GM23248 (cell line): ENCODE results near the gene RUSC2. TPM values are rescaled to one million over a fixed set of nuclear protein-coding genes. Genes with fewer than 3 reads are reported as not detected.

Source experiments
- DNase-seq: peaks from one replicate; pipeline ENCODE4 v3.0.0-alpha.2; 2015
- H2AFZ ChIP-seq: fragments of 200-600 bp; sonication (generic); 2 replicates; pipeline ENCODE4 v1.6.1; 2016; ENCODE audit warnings: antibody characterized with exemption
- H3F3A ChIP-seq: fragments of 200-600 bp; sonication (generic); 2 replicates; pipeline ENCODE4 v1.6.1; 2016; ENCODE audit warnings: mild to moderate bottlenecking, antibody characterized with exemption, mixed run types; ENCODE audit not compliant: insufficient read depth
- H3K27ac ChIP-seq: fragments of 200-600 bp; sonication (generic); 2 replicates; pipeline ENCODE4 v1.5.1; 2016; ENCODE audit warnings: mild to moderate bottlenecking
- H3K27me3 ChIP-seq: fragments of 200-600 bp; sonication (generic); replicated peaks from 2 replicates; pipeline ENCODE4 v1.6.1; 2016; ENCODE audit warnings: mild to moderate bottlenecking; ENCODE audit not compliant: insufficient read depth
- H3K36me3 ChIP-seq: fragments of 200-600 bp; sonication (generic); 2 replicates; pipeline ENCODE4 v1.6.1; 2016; ENCODE audit warnings: low read depth, mild to moderate bottlenecking
- H3K4me1 ChIP-seq: fragments of 200-600 bp; sonication (generic); 2 replicates; pipeline ENCODE4 v1.6.1; 2016; ENCODE audit warnings: mild to moderate bottlenecking; ENCODE audit not compliant: insufficient read depth
- H3K4me2 ChIP-seq: fragments of 200-600 bp; sonication (generic); one replicate; pipeline ENCODE4 v1.6.1; 2016; ENCODE audit warnings: mild to moderate bottlenecking; ENCODE audit not compliant: unreplicated experiment
- H3K4me3 ChIP-seq: fragments of 200-600 bp; sonication (generic); 2 replicates; pipeline ENCODE4 v1.5.1; 2016; ENCODE audit warnings: mild to moderate bottlenecking
- H3K79me2 ChIP-seq: fragments of 200-600 bp; sonication (generic); 2 replicates; pipeline ENCODE4 v1.6.1; 2016; ENCODE audit warnings: mild to moderate bottlenecking; ENCODE audit not compliant: insufficient read depth
- H3K9ac ChIP-seq: fragments of 200-600 bp; sonication (generic); 2 replicates; pipeline ENCODE4 v1.6.1; 2016; ENCODE audit warnings: mild to moderate bottlenecking
- H3K9me2 ChIP-seq: fragments of 200-600 bp; sonication (generic); 2 replicates; pipeline ENCODE4 v1.6.1; 2016; ENCODE audit warnings: mixed run types, mild to moderate bottlenecking, moderate library complexity; ENCODE audit not compliant: insufficient read depth
- H3K9me3 ChIP-seq: fragments of 200-600 bp; sonication (generic); one replicate; pipeline ENCODE4 v1.6.1; 2017; ENCODE audit warnings: low read depth
- H4K20me1 ChIP-seq: fragments of 200-600 bp; sonication (generic); 2 replicates; pipeline ENCODE4 v1.6.0; 2016; ENCODE audit not compliant: insufficient read depth
- EZH2 ChIP-seq: fragments of 200-600 bp; sonication (generic); IDR thresholded peaks from 2 replicates; pipeline ENCODE4 v1.6.1; 2018; ENCODE audit warnings: antibody characterized with exemption, mild to moderate bottlenecking; ENCODE audit not compliant: insufficient read depth, poor library complexity, severe bottlenecking
- EZH2phosphoT487 ChIP-seq: fragments of 200-600 bp; sonication (generic); IDR thresholded peaks from 2 replicates; pipeline ENCODE4 v1.6.1; 2018; ENCODE audit warnings: antibody characterized with exemption, moderate library complexity, mild to moderate bottlenecking, low read depth; ENCODE audit not compliant: insufficient read depth
- WGBS, 2 experiments: methylation state at CpG; one replicate each; pipeline ENCODE4 v1.1.6; 2015 to 2017; ENCODE audit warnings: low lambda C conversion rate in 2 of 2, low coverage in 1 of 2; ENCODE audit errors: missing lambda C conversion rate in 2 of 2; 5-methylcytosine and 5-hydroxymethylcytosine counted together
- in situ Hi-C: fragments of 300-500 bp; cut with MboI; formaldehyde crosslinking; loops from 2 replicates; pipeline ENCODE4 v1.15.0; 2020
- polyA plus RNA-seq: library from polyadenylated mRNA; unstranded; fragments of >200 nt; fragmentation: Nextera tagmentation; extraction: Ambion mirVana; gene quantifications from 2 replicates; pipeline ENCODE4 v1.2.1, GENCODE V29; 2016
- total RNA-seq: library from RNA; depleted of rRNA; stranded (reverse); fragments of >200 nt; shearing (Covaris generic); gene quantifications from 2 replicates; pipeline ENCODE4 v1.2.3, GENCODE V29; 2014; rRNA removed

RUSC2 gene
- total and polyA plus RNA-seq, 2 experiments from 2014 or later: 31.7 to 74.0 TPM

- Histone ChIP-seq H3K4me2 (peak overlapping the region; percentile 74), H3K36me3 (peaks cover 5% of the 10 kb centered on the region; the same call in 1 of the 2 replicates), H3F3A (peaks cover 66% of the 10 kb centered on the region), H3K4me1 (peaks cover 61% of the 10 kb centered on the region), H3K4me3 (peak overlapping the region; percentile 70), H3K9me3 (no peaks in the 10 kb centered on the region), H4K20me1 (0 out of 2 replicates have a peak, but pooled peaks cover 1% of the 10 kb centered on the region), H3K79me2 (peaks cover 100% of the 10 kb centered on the region), H3K27ac (peak overlapping the region; percentile 81), H3K9ac (peak overlapping the region; percentile 76), H2AFZ (no peak overlapping the region), H3K27me3 (no peaks in the 10 kb centered on the region), H3K9me2 (no peaks in the 10 kb centered on the region)
- peak; percentile 90 for DNase-seq
- 1 to 2% methylated on average over 17 to 18 of the region's 18 CpGs for WGBS, 2 experiments
- TF ChIP-seq EZH2 (no peak), EZH2phosphoT487 (no peak)
- in situ Hi-C loops: no loop called here
These were observed 48.7 kb downstream of the RUSC2 start for GRCh38 chr9:35538361-35539234.

Other genes with a start within 250 kb of the RUSC2 start
- 21.6 and 33.0 TPM in 2 replicates for gene TESK1, start 115.2 kb downstream of the RUSC2 start, total RNA-seq
- gene TESK1, start 115.2 kb downstream of the RUSC2 start, polyA plus RNA-seq: 14.1 and 14.9 TPM in 2 replicates
- gene CD72, start 128.3 kb downstream of the RUSC2 start, total RNA-seq: 3.9 TPM in 1 of 2 replicates, not detected in the other
- 1.6 and 1.9 TPM in 2 replicates for gene CD72, start 128.3 kb downstream of the RUSC2 start, polyA plus RNA-seq
- gene SIT1, start 160.8 kb downstream of the RUSC2 start, total RNA-seq: not detected in 2 replicates
- gene SIT1, start 160.8 kb downstream of the RUSC2 start, polyA plus RNA-seq: 0.58 TPM in 1 of 2 replicates, not detected in the other
- gene RMRP, start 167.9 kb downstream of the RUSC2 start, total RNA-seq: 14,230 and 20,944 TPM in 2 replicates
- gene RMRP, start 167.9 kb downstream of the RUSC2 start, polyA plus RNA-seq: not detected in 2 replicates
- 20.5 and 28.6 TPM in 2 replicates for gene CCDC107, start 168.2 kb downstream of the RUSC2 start, total RNA-seq
- 52.8 and 55.7 TPM in 2 replicates for gene CCDC107, start 168.2 kb downstream of the RUSC2 start, polyA plus RNA-seq
- 0.13 and 2.1 TPM in 2 replicates for gene ARHGEF39, start 175.1 kb downstream of the RUSC2 start, total RNA-seq
- 1.6 and 1.8 TPM in 2 replicates for gene ARHGEF39, start 175.1 kb downstream of the RUSC2 start, polyA plus RNA-seq
- 3.4 and 4.3 TPM in 2 replicates for gene CA9, start 183.8 kb downstream of the RUSC2 start, total RNA-seq
- 2.3 and 2.7 TPM in 2 replicates for gene CA9, start 183.8 kb downstream of the RUSC2 start, polyA plus RNA-seq
- gene TPM2, start 199.8 kb downstream of the RUSC2 start, total RNA-seq: 1,596 and 1,625 TPM in 2 replicates
- gene TPM2, start 199.8 kb downstream of the RUSC2 start, polyA plus RNA-seq: 3,527 and 3,584 TPM in 2 replicates
- gene TLN1, start 242.1 kb downstream of the RUSC2 start, total RNA-seq: 527 and 566 TPM in 2 replicates
- gene TLN1, start 242.1 kb downstream of the RUSC2 start, polyA plus RNA-seq: 198 and 202 TPM in 2 replicates
- gene CREB3, start 242.6 kb downstream of the RUSC2 start, total RNA-seq: 101 and 111 TPM in 2 replicates
- 113 and 114 TPM in 2 replicates for gene CREB3, start 242.6 kb downstream of the RUSC2 start, polyA plus RNA-seq